Measurements from ENCODE around the gene MTA1.
A peak's percentile ranks its signal among the peaks of the same experiment; 100 is the strongest.

Gene MTA1

DNA sequence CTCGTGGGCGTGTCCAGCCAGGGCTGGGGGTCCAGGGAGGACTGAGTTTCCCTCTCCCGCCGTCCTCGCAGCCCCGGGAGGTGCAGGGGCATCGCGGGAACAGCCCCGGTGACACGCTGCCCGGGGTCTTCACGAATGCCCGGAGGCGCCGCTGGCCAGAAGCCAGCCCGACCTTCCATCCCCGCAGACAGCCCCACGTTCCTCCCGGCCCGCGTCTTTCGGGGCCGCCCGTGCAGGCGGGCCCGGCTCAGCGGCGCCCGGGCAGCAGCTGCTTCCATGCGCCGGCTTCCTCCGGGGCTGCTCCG lies 70.6 kb downstream of the MTA1 start:
- DNase-seq, result no peak

DNA sequence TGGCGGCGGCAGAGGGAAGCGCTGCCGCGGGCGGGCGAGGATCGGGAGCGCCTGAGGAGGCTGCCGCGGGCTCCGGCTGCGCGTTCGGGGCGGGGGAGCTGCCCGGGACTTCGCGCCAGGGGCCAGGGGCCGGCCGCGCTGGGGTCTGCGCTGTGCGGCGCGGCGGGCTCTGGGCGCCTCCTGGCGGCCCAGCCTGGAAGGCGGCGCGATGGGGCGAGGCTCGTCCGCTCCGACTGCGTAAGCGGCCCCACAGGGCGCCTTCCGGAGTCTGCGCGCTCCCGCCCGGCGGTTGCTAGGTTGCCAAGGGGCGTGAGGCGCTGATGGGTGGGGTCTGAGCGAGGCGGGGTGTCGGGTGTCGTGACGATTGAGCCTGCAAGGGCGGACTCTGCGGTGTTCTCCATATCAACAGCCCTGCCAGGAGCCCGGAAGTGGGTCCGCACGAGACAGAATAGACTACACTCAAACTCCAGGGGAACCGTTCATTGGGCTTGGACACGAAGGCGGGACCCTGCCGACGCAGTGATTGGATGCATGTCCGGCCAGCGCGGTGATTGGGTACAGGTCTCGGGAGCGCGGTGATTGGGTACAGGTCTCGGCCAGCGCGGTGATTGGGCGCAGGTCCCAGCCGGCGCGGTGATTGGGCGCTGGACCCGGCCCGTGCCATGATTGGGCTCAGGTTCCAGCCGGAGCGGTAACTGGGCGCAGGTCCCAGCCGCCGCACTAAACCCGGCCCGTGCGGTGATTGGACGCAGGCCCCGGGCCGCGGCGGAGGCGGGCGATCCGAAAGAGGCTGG lies 71.1 kb downstream of the MTA1 start, which contains the start of gene TEDC1:
Gene TEDC1 (plus strand): TSS at position 675 of the 794 bp plus-strand sequence. CDS start 130 bp downstream, outside the sequence.
- DNase-seq, result peak; percentile 100

- DNase-seq, result peak; percentile 87 to 90
These were observed 71.8 kb downstream of the MTA1 start for GRCh38 chr14:105491366-105491973.

- peak; percentile 12 to 37 for DNase-seq
These were observed 72.7 kb downstream of the MTA1 start for GRCh38 chr14:105492031-105492970.

DNA sequence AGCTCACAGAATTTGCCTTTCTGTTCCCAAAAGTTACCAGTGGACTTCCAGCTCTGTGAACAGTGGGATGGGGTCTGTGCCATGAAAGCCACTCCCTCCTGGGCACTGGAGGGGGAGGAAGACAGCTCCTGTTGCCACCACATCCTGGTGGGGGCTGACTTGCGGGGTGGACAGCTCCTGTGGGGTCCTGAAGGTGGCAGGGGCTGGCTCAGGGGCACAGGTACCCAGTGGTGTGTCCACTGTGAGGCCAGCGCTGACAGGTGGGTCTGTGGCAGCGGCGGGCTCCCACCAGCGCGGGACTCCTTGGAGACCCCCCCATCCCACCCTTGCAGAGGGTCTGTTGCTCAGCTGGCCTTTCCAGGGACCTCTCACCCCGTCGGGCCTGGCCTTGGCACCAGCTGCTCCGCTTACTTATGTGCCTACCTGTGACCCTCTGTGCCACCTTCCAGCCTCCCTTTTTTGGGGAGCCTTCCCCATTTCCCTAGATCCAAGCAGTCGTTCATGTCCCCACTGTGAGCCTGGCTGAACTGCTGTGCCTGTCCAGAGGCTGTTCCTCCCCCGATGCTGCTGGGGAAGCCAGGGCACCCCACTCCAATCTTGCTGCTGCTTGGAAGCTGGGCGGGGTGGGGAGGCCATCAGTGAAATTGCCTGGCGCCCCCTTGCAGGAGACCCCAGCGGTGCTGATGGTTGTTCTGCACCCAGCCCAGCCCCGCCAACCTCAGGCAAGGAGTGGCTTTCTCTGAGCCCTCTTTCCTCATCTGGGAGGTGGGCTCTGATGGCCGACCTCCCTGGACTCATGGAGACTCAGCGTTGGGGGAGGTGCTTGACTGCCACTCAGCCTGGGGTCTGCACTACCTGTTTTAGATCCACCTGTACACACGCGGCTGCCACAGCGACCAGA lies 73.6 kb downstream of the MTA1 start:
- peak; percentile 22 to 26 for DNase-seq

- DNase-seq, result peak in 1 of 2 donors; percentile 11
These were observed 74.4 kb downstream of the MTA1 start for GRCh38 chr14:105493921-105494605.

- peak in 1 of 2 donors; percentile 1 for DNase-seq
These were observed 74.9 kb downstream of the MTA1 start for GRCh38 chr14:105494606-105494929.

DNA sequence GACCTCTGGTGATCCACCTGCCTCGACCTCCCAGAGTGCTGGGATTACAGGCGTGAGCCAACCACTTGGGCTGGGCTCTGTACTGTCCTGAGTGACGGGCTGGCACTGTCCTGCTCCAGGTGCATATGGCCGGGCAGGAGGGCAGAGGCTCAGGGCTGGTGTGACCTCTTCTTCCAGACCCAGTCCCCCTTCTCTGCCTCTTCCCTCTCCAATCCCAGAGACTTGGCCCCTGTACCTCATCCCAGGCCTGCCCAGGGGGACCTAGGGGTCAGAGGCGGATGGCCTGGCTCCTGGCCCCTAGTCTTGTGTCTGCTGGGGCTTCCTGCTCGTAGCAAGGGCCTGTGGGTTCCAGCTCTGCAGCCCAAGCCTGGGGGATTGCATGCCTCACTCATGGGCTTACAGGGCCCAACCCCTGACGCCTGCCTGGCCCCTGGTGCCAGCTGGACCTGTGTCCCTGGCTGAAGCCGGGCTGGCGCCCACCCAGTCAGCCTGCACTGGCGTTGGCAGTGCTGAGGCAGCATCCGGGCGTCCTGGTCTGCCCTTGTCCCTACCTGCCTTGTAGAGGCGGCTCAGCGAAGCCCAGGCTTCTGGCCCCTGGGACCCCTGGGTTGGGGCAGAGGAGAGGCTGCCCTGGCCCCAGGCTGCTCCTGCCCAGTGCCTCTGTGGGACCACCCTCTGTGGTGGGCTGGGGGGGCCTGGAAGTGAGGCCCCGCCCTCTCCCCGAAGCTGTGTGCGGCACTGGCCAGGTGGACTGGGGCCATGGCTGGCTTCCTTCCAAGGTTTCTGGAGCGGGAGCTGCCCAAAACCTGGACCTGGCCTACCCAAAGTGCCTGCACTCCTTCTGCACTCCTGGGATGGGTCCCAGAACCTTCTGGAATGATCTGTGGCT lies 75.7 kb downstream of the MTA1 start:
- DNase-seq, result peak in 1 of 2 donors; percentile 4

GRCh38 chr14:105495990-105496830 lies 76.6 kb downstream of the MTA1 start:
- DNase-seq, result peak in 1 of 2 donors; percentile 8

DNA sequence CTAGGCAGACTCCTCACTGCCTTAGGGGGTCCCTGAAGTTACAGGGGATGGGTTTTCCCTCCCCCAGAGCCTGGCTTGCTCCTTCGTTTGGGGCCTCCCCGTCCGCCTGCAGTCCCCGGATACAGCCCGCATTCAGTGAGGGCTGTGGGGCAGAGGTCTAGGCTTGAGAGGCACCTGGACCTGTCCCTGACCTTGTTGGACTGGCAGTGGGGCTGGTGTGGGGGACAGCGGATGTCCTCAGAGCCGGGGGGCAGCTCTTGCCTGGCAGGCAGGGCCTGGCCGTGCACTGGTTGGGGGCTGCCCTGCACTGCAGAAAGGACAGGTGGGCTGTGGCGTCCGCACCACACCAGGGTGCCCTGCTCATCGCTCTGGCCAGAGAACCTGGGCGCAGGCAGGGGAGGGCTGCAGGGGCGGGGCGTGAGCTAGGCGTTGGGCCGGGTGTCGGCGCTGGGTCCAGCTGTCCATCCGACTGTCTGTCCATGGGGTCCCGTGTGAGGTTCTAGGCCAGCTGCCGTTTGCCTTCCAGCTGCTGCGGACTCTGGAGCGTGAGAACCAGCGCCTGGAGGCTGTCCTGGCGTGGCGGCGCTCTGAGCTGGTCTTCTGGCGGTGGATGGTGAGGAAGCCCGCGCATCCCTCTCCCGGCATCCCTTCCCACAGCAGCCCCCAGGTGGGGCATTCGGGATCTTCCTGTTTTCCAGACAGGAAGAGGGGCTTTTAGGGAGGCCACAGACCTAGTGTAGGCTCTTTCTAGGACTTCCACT lies 77.4 kb downstream of the MTA1 start:
- DNase-seq, result peak in 1 of 2 donors; percentile 3

- DNase-seq, result peak in 1 of 2 donors; percentile 4
These were observed 78.2 kb downstream of the MTA1 start for GRCh38 chr14:105497671-105498429.

GRCh38 chr14:105498430-105499255 lies 79.0 kb downstream of the MTA1 start:
- DNase-seq, result peak in 1 of 2 donors; percentile 2

DNA sequence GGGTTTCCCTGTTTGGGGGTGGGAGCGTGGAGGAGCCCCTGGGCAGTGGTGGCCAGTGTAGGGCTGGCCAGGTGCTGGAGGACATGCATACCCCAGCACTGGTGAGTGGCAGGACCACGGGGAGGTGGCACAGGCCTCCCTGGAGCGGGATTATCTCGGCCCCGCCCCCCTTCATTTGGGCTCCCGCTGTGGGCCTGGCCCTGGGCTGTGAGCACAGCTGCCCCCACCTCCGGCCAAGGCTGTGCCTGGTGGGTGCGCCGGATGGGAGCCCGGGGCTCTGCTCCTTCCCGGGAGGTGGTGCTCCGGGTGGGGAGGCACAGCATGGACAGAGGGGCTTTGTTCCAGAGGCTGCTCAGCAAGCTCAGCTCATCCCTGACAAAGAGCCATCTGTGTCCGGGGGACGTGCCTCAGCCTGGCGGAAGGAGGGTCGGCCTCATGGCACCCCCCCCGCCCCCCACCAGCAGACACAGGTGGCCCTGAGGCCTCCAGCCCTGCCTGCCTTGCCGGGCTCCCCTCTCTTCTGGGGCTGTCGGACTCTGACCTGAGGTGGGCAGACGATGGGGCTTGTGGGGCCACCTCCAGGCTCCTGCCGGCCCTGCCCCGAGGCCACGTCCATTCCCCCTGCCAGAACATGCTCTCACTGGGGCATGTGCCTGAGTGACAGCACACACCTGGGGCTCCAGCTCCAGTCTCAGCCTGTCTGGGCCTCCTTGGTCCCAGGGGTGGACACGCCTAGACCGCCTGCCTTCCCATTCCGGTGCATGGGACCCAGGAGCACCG lies 79.8 kb downstream of the MTA1 start:
- DNase-seq, result peak in 1 of 2 donors; percentile 12

- DNase-seq, result peak in 1 of 2 donors; percentile 2
These were observed 80.6 kb downstream of the MTA1 start for GRCh38 chr14:105500036-105500725.

GRCh38 chr14:105500726-105501101 lies 81.1 kb downstream of the MTA1 start:
- peak in 1 of 2 donors; percentile 2 for DNase-seq

All from CD4-positive, alpha-beta T cell treated with Interleukin-1 beta for 1 hour (primary cell).